Measurements from ENCODE around the gene CTBS.

The CTBS gene

DNA sequence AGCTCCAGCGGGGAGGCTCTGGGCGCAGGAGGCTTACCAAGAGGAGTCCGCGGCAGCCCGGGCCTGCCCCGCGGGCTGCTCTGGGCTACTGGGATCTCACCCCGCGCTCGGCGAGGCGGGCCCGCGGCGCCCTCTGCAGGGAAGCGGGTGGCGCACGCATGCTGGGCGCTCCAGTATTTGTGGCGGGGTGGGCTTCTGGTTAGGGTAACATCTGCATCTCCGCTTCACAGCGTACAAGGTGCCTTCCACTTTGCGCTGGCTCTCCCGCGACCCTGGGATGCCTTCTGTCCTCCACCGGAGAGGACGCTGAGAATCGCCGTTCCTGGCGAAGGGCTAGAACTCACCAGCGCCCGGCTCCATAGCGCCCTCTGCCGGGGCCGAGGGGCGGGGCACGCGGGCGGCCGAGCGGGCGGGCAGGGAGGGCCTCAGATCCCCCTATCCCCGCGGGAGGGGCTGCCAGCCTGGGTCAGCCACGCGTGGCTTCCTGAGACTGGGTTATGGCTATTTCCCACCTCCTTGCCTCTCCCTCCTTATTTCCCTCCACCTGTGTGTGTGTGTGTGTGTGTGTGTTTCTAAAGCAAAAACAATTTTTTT, 46.6 kb upstream of the CTBS start (continued):
- TF ChIP-seq ZNF473 (tag by site-specific recombination; IDR thresholded peaks at IDR 0.05) (no peak), SCRT1 (tag by site-specific recombination; IDR thresholded peaks at IDR 0.05; ENCODE audit: borderline replicate concordance) (no peak), ZNF514 (tag by site-specific recombination; IDR thresholded peaks at IDR 0.05) (no peak), KLF8 (tag by site-specific recombination; IDR thresholded peaks at IDR 0.05) (peak; percentile 41; the same call in 1 of the 2 replicates), IKZF3 (tag by site-specific recombination; IDR thresholded peaks at IDR 0.05) (0 out of 2 replicates have a peak, but pooled peaks have one; percentile 37), EGR2 (tag by site-specific recombination; IDR thresholded peaks at IDR 0.05; ENCODE audit: low read depth) (no peak), ZNF830 (tag by site-specific recombination; IDR thresholded peaks at IDR 0.05; ENCODE audit: low read depth) (no peak), ZXDB (tag by site-specific recombination; IDR thresholded peaks at IDR 0.05) (peak; percentile 64), ZNF777 (tag by site-specific recombination; IDR thresholded peaks at IDR 0.05; ENCODE audit: borderline replicate concordance) (no peak), ZBTB20 (tag by site-specific recombination; IDR thresholded peaks at IDR 0.05) (peak; percentile 89), KLF9 (tag by site-specific recombination; IDR thresholded peaks at IDR 0.05; ENCODE audit: low read depth) (no peak), ZNF501 (tag by site-specific recombination; IDR thresholded peaks at IDR 0.05) (peak; percentile 95), ZNF529 (tag by site-specific recombination; IDR thresholded peaks at IDR 0.05; ENCODE audit: insufficient replicate concordance) (no peak), ZNF10 (tag by site-specific recombination; IDR thresholded peaks at IDR 0.05) (0 out of 2 replicates have a peak, but pooled peaks have one; percentile 25), ZNF341 (tag by site-specific recombination; IDR thresholded peaks at IDR 0.05; ENCODE audit: low read depth) (peak; percentile 88), ZIC2 (tag by site-specific recombination; IDR thresholded peaks at IDR 0.05) (peak; percentile 94), ZNF223 (tag by site-specific recombination; IDR thresholded peaks at IDR 0.05) (no peak), ZNF654 (tag by site-specific recombination; IDR thresholded peaks at IDR 0.05; ENCODE audit: low read depth) (peak; percentile 40; the same call in 1 of the 2 replicates)
- TF ChIP-seq, protein P1, sequence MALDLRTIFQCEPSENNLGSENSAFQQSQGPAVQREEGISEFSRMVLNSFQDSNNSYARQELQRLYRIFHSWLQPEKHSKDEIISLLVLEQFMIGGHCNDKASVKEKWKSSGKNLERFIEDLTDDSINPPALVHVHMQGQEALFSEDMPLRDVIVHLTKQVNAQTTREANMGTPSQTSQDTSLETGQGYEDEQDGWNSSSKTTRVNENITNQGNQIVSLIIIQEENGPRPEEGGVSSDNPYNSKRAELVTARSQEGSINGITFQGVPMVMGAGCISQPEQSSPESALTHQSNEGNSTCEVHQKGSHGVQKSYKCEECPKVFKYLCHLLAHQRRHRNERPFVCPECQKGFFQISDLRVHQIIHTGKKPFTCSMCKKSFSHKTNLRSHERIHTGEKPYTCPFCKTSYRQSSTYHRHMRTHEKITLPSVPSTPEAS (tag by site-specific recombination; IDR thresholded peaks at IDR 0.05) = no peak; the same call in 1 of the 2 replicates
- TF ChIP-seq, protein P2, sequence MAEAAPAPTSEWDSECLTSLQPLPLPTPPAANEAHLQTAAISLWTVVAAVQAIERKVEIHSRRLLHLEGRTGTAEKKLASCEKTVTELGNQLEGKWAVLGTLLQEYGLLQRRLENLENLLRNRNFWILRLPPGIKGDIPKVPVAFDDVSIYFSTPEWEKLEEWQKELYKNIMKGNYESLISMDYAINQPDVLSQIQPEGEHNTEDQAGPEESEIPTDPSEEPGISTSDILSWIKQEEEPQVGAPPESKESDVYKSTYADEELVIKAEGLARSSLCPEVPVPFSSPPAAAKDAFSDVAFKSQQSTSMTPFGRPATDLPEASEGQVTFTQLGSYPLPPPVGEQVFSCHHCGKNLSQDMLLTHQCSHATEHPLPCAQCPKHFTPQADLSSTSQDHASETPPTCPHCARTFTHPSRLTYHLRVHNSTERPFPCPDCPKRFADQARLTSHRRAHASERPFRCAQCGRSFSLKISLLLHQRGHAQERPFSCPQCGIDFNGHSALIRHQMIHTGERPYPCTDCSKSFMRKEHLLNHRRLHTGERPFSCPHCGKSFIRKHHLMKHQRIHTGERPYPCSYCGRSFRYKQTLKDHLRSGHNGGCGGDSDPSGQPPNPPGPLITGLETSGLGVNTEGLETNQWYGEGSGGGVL (tag by site-specific recombination; IDR thresholded peaks at IDR 0.05) = peak; percentile 35; the same call in 1 of the 2 replicates
- TF ChIP-seq, protein P3, sequence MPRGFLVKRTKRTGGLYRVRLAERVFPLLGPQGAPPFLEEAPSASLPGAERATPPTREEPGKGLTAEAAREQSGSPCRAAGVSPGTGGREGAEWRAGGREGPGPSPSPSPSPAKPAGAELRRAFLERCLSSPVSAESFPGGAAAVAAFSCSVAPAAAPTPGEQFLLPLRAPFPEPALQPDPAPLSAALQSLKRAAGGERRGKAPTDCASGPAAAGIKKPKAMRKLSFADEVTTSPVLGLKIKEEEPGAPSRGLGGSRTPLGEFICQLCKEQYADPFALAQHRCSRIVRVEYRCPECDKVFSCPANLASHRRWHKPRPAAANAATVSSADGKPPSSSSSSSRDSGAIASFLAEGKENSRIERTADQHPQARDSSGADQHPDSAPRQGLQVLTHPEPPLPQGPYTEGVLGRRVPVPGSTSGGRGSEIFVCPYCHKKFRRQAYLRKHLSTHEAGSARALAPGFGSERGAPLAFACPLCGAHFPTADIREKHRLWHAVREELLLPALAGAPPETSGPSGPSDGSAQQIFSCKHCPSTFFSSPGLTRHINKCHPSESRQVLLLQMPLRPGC (tag by site-specific recombination; IDR thresholded peaks at IDR 0.05) = peak; percentile 47; the same call in 1 of the 2 replicates
- TF ChIP-seq, protein P4, sequence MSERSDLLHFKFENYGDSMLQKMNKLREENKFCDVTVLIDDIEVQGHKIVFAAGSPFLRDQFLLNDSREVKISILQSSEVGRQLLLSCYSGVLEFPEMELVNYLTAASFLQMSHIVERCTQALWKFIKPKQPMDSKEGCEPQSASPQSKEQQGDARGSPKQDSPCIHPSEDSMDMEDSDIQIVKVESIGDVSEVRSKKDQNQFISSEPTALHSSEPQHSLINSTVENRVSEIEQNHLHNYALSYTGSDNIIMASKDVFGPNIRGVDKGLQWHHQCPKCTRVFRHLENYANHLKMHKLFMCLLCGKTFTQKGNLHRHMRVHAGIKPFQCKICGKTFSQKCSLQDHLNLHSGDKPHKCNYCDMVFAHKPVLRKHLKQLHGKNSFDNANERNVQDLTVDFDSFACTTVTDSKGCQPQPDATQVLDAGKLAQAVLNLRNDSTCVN (tag by site-specific recombination; optimal IDR thresholded peaks at IDR 0.05) = peak; percentile 84
- TF ChIP-seq, protein P5, sequence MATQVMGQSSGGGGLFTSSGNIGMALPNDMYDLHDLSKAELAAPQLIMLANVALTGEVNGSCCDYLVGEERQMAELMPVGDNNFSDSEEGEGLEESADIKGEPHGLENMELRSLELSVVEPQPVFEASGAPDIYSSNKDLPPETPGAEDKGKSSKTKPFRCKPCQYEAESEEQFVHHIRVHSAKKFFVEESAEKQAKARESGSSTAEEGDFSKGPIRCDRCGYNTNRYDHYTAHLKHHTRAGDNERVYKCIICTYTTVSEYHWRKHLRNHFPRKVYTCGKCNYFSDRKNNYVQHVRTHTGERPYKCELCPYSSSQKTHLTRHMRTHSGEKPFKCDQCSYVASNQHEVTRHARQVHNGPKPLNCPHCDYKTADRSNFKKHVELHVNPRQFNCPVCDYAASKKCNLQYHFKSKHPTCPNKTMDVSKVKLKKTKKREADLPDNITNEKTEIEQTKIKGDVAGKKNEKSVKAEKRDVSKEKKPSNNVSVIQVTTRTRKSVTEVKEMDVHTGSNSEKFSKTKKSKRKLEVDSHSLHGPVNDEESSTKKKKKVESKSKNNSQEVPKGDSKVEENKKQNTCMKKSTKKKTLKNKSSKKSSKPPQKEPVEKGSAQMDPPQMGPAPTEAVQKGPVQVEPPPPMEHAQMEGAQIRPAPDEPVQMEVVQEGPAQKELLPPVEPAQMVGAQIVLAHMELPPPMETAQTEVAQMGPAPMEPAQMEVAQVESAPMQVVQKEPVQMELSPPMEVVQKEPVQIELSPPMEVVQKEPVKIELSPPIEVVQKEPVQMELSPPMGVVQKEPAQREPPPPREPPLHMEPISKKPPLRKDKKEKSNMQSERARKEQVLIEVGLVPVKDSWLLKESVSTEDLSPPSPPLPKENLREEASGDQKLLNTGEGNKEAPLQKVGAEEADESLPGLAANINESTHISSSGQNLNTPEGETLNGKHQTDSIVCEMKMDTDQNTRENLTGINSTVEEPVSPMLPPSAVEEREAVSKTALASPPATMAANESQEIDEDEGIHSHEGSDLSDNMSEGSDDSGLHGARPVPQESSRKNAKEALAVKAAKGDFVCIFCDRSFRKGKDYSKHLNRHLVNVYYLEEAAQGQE (tag by site-specific recombination; IDR thresholded peaks at IDR 0.05) = no peak
- TF ChIP-seq, protein P6, sequence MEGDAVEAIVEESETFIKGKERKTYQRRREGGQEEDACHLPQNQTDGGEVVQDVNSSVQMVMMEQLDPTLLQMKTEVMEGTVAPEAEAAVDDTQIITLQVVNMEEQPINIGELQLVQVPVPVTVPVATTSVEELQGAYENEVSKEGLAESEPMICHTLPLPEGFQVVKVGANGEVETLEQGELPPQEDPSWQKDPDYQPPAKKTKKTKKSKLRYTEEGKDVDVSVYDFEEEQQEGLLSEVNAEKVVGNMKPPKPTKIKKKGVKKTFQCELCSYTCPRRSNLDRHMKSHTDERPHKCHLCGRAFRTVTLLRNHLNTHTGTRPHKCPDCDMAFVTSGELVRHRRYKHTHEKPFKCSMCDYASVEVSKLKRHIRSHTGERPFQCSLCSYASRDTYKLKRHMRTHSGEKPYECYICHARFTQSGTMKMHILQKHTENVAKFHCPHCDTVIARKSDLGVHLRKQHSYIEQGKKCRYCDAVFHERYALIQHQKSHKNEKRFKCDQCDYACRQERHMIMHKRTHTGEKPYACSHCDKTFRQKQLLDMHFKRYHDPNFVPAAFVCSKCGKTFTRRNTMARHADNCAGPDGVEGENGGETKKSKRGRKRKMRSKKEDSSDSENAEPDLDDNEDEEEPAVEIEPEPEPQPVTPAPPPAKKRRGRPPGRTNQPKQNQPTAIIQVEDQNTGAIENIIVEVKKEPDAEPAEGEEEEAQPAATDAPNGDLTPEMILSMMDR (tag by site-specific recombination; IDR thresholded peaks at IDR 0.05) = peak; percentile 98
- TF ChIP-seq, protein P7, sequence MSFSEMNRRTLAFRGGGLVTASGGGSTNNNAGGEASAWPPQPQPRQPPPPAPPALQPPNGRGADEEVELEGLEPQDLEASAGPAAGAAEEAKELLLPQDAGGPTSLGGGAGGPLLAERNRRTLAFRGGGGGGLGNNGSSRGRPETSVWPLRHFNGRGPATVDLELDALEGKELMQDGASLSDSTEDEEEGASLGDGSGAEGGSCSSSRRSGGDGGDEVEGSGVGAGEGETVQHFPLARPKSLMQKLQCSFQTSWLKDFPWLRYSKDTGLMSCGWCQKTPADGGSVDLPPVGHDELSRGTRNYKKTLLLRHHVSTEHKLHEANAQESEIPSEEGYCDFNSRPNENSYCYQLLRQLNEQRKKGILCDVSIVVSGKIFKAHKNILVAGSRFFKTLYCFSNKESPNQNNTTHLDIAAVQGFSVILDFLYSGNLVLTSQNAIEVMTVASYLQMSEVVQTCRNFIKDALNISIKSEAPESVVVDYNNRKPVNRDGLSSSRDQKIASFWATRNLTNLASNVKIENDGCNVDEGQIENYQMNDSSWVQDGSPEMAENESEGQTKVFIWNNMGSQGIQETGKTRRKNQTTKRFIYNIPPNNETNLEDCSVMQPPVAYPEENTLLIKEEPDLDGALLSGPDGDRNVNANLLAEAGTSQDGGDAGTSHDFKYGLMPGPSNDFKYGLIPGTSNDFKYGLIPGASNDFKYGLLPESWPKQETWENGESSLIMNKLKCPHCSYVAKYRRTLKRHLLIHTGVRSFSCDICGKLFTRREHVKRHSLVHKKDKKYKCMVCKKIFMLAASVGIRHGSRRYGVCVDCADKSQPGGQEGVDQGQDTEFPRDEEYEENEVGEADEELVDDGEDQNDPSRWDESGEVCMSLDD (tag by site-specific recombination; IDR thresholded peaks at IDR 0.05) = no peak
